GM12878 (cell line): Measurements from ENCODE around the gene TRPT1. TPM values are rescaled to one million over a fixed set of nuclear protein-coding genes. Genes with fewer than 3 reads are reported as not detected.

ENCODE experiments used
- BCL11A ChIP-seq: IDR thresholded peaks from 2 replicates; pipeline ENCODE4 v1.6.1; 2011; ENCODE audit warnings: low read depth, low read length
- CHD4 ChIP-seq: fragments of 200-600 bp; sonication (generic); IDR thresholded peaks from 2 replicates; pipeline ENCODE4 v1.6.1; 2016; ENCODE audit warnings: mild to moderate bottlenecking
- MYC ChIP-seq: IDR thresholded peaks from 2 replicates; pipeline ENCODE4 v1.6.1; 2011; ENCODE audit warnings: mild to moderate bottlenecking, low read length, moderate library complexity, inconsistent platforms; ENCODE audit not compliant: insufficient read depth, insufficient replicate concordance, insufficient read length, severe bottlenecking
- NFXL1 ChIP-seq: fragments of 450-650 bp; IDR thresholded peaks from 2 replicates; pipeline ENCODE4 v1.6.1; 2017; ENCODE audit warnings: antibody characterized with exemption, mild to moderate bottlenecking, borderline replicate concordance
- NR2F1 ChIP-seq: fragments of 450-650 bp; conservative IDR thresholded peaks from 2 replicates; pipeline ENCODE4 v1.6.1; 2017; ENCODE audit warnings: mild to moderate bottlenecking
- RCOR1 ChIP-seq: conservative IDR thresholded peaks from 2 replicates; pipeline ENCODE4 v1.6.1; 2012; ENCODE audit warnings: low read depth, low read length, improper control_type of control experiment
- SKIL ChIP-seq: fragments of 450-650 bp; IDR thresholded peaks from 2 replicates; pipeline ENCODE4 v1.6.1; 2017; ENCODE audit warnings: mild to moderate bottlenecking, low read depth, inconsistent platforms; ENCODE audit not compliant: poor library complexity, severe bottlenecking
- TCF12 ChIP-seq: IDR thresholded peaks from 2 replicates; pipeline ENCODE4 v1.6.1; 2011; ENCODE audit warnings: low read depth, mild to moderate bottlenecking, low read length
- ZNF384 ChIP-seq: IDR thresholded peaks from 2 replicates; pipeline ENCODE4 v1.6.1; 2012; ENCODE audit warnings: low read depth, mild to moderate bottlenecking, low read length, improper control_type of control experiment, borderline replicate concordance
- polyA plus RNA-seq, 11 experiments: library from polyadenylated mRNA; depleted of rRNA in 4 of 11; unstranded in 6 of 11; stranded (reverse) in 5 of 11; fragments of >200 nt; fragmentation: Nextera tagmentation in 4 of 11; fragmentation: Illumina TruSeq in 1 of 11; extraction: Ambion mirVana in 4 of 11; extraction: Trizol in 1 of 11; gene quantifications; 1 replicate in 1 of 11; 2 replicates in 10 of 11; pipeline versions ENCODE4 v1.2.1 to v1.2.3, GENCODE V29; 2011 to 2016; ENCODE audit warnings: inconsistent platforms in 2 of 11, missing spikeins in 2 of 11, low read depth in 1 of 11
- total RNA-seq, 4 experiments: library from RNA; depleted of rRNA in 3 of 4; stranded (reverse); fragments of >200 nt in 3 of 4; fragmentation: Illumina TruSeq in 1 of 4; extraction: Trizol in 1 of 4; gene quantifications; 2 replicates each; pipeline versions ENCODE4 v1.2.1 to v1.2.3, GENCODE V29; 2013 to 2021
- TF ChIP-seq, protein P1 (sequence below): IDR thresholded peaks from 2 replicates; pipeline ENCODE4 v1.6.1; 2012; ENCODE audit warnings: improper control_type of control experiment, low read depth, low read length; ENCODE audit not compliant: insufficient replicate concordance
- TF ChIP-seq, protein P2 (sequence below): IDR thresholded peaks from 2 replicates; pipeline ENCODE4 v1.6.1; 2011; ENCODE audit warnings: low read depth, low read length, improper control_type of control experiment, borderline replicate concordance

TRPT1 gene
- total and polyA plus RNA-seq, 10 of the 15 experiments (the other 5 are each of a cell fraction or from before 2014, with no cell fraction given): 7.1 to 63.0 (median 31.4) TPM

GRCh38 chr11:64219755-64220154, 6.2 kb downstream of the TRPT1 start (continued):
- TF ChIP-seq, protein P1, sequence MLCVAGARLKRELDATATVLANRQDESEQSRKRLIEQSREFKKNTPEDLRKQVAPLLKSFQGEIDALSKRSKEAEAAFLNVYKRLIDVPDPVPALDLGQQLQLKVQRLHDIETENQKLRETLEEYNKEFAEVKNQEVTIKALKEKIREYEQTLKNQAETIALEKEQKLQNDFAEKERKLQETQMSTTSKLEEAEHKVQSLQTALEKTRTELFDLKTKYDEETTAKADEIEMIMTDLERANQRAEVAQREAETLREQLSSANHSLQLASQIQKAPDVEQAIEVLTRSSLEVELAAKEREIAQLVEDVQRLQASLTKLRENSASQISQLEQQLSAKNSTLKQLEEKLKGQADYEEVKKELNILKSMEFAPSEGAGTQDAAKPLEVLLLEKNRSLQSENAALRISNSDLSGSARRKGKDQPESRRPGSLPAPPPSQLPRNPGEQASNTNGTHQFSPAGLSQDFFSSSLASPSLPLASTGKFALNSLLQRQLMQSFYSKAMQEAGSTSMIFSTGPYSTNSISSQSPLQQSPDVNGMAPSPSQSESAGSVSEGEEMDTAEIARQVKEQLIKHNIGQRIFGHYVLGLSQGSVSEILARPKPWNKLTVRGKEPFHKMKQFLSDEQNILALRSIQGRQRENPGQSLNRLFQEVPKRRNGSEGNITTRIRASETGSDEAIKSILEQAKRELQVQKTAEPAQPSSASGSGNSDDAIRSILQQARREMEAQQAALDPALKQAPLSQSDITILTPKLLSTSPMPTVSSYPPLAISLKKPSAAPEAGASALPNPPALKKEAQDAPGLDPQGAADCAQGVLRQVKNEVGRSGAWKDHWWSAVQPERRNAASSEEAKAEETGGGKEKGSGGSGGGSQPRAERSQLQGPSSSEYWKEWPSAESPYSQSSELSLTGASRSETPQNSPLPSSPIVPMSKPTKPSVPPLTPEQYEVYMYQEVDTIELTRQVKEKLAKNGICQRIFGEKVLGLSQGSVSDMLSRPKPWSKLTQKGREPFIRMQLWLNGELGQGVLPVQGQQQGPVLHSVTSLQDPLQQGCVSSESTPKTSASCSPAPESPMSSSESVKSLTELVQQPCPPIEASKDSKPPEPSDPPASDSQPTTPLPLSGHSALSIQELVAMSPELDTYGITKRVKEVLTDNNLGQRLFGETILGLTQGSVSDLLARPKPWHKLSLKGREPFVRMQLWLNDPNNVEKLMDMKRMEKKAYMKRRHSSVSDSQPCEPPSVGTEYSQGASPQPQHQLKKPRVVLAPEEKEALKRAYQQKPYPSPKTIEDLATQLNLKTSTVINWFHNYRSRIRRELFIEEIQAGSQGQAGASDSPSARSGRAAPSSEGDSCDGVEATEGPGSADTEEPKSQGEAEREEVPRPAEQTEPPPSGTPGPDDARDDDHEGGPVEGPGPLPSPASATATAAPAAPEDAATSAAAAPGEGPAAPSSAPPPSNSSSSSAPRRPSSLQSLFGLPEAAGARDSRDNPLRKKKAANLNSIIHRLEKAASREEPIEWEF: no peak
- no peak for TF ChIP-seq MYC
- TF ChIP-seq TCF12: no peak
- no peak for TF ChIP-seq RCOR1
- no peak for TF ChIP-seq NR2F1
- TF ChIP-seq SKIL: no peak
- TF ChIP-seq CHD4: no peak
- no peak for TF ChIP-seq BCL11A
- TF ChIP-seq NFXL1: no peak
- TF ChIP-seq ZNF384: no peak
- TF ChIP-seq, protein P2, sequence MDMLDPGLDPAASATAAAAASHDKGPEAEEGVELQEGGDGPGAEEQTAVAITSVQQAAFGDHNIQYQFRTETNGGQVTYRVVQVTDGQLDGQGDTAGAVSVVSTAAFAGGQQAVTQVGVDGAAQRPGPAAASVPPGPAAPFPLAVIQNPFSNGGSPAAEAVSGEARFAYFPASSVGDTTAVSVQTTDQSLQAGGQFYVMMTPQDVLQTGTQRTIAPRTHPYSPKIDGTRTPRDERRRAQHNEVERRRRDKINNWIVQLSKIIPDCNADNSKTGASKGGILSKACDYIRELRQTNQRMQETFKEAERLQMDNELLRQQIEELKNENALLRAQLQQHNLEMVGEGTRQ: no peak
